GM19467 (cell line): ENCODE results near the gene DDX3X.
"Not testable (repeated sequence)": the region's sequence is repeated elsewhere in the genome, so short reads cannot be mapped to it uniquely, and the experiment has no call there.

Experiments used
- ATAC-seq: cut with Tn5 transposase; IDR thresholded peaks from one replicate; pipeline ENCODE4 v1.9.1; 2021; ENCODE audit warnings: mild to moderate bottlenecking, moderate library complexity; ENCODE audit not compliant: unreplicated experiment

Gene DDX3X

DNA sequence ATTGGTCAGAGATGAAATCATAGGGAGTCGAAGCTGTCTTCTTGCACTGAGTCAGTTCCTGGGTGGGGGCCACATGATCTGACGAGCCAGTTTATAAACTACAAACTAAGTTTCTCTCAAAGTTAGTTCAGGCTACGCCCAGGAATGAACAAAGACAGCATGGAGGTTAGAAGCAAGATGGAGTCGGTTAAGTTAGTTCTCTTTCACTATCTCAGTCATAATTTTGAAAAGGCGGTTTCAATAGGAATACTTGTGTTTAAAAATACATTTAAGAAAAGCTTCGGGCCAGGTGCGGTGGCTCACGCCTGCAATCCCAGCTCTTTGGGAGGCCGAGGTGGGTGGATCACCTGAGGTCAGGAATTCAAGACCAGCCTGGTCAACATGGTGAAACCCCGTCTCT lies 77.3 kb downstream of the DDX3X start:
- ATAC-seq, result not testable (repeated sequence)

GRCh38 chrX:41412261-41413081 lies 78.5 kb downstream of the DDX3X start:
- ATAC-seq, result no peak
